Hematopoietic multipotent progenitor cell (in vitro differentiated cells): ENCODE data around the gene ST3GAL5. TPM values are rescaled to one million over a fixed set of nuclear protein-coding genes. Genes with fewer than 3 reads are reported as not detected.

ENCODE experiments used
- DNase-seq, 3 donors: peaks; one replicate each; pipeline ENCODE4 v3.0.0-alpha.2; 2011 to 2015; ENCODE audit warnings: low read depth in 2 of 3, low spot score in 2 of 3
- total RNA-seq: library from RNA; depleted of rRNA; stranded (reverse); fragments of >200 nt; gene quantifications from one replicate; pipeline ENCODE4 v1.2.3, GENCODE V29; 2012

ST3GAL5 gene
- total RNA-seq, 1 donor: 4.0 TPM

GRCh38 chr2:85867556-85868292 lies 21.1 kb downstream of the ST3GAL5 start:
- no peak for DNase-seq

GRCh38 chr2:85867121-85867520 lies 21.7 kb downstream of the ST3GAL5 start:
- no peak for DNase-seq

GRCh38 chr2:85866165-85866659 lies 22.6 kb downstream of the ST3GAL5 start:
- no peak for DNase-seq

- DNase-seq: no peak
These were observed 23.1 kb downstream of the ST3GAL5 start for GRCh38 chr2:85865539-85866164.

DNA sequence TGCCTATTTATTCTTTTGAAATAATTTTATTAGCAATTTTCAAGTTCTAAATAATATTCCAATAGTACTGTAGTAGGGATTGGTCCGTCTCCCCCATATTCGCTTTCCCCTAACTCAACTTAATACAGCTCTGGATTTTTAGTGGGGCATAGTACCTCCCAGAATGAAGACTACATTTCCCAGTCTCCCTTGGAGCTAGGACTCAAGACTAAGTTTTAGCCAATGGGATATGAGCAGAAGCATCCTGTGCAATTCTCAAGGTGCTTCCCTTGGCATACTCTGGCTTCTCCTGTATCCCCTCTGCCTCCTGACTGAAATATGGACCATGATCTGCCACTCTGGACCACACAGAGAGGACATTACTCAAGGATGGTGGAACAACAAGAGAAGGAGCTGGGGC lies 24.1 kb downstream of the ST3GAL5 start:
- no peak for DNase-seq

- no peak for DNase-seq
These were observed 26.4 kb downstream of the ST3GAL5 start for GRCh38 chr2:85862426-85862825.

GRCh38 chr2:85861650-85862049 lies 27.1 kb downstream of the ST3GAL5 start:
- DNase-seq: no peak

DNA sequence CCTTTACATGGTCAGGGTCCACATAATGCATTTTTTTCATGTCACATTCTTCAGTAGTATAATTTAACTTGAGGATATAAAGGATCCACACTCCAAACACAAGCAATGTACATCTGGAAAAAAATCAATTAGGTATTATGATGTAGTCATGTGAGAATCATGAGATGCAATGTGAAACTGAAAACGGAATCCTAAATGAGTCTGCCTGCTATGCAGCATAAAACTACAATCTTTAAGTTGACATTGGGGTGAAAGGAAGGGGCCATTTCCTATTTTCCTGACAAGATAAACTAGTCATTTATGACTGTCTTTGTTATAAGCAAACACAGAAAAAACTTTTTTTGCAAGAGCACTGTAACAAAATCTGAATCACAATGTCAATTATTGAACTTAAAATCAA lies 27.6 kb downstream of the ST3GAL5 start:
- peak in 1 of 3 donors; percentile 18 for DNase-seq

GRCh38 chr2:85858841-85859240 lies 29.9 kb downstream of the ST3GAL5 start:
- no peak for DNase-seq

DNA sequence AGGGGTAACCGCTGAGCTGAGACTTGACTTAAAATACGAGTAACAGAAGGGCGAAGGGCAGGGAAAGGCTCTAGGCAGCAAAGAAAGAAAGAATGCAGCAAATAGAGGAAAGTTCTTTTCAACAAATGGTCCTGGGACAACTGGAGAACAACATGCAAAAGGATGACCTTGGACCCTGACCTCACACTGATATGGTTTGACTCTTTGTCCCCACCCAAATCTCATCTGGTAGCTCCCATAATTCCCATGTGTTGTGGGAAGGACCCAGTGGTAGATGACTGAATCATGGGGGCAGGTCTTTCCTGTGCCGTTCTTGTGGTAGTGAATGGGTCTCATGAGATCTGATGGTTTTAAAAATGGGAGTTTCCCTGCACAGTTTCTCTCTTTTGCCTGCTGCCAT lies 33.9 kb downstream of the ST3GAL5 start:
- no peak for DNase-seq

GRCh38 chr2:85854166-85854509 lies 34.7 kb downstream of the ST3GAL5 start:
- no peak for DNase-seq

DNA sequence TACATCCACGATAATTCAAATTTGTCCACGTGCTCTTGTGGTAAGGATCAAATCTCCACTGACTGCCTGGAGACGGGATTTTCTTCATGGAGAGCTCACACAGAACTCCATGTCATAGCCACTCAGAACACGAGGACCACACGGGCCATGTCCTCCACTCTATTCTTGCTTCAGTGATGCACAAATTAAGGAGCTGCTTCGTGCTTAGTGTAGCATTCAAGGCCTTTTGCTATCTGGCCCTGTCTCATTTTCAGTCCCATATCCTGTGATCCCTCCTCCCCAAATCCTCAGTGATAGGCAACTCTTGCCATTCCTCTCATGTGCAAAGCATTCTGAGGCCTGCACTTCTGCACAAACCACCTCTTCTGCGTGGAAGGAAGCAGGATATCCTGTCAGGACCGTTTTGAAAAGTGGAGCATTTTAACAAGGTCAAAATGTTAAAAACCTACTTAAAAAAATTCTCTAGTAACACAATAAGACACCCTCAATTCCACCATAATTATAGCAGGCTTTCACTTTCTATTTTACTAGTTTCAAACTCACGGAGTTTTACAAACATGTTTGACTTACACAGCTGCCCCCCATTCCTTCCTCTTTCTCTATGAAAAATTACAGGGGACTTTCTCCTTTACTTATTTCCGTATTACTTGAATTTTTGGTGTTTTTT lies 35.2 kb downstream of the ST3GAL5 start:
- DNase-seq: peak in 2 of 3 donors; percentile 61 to 80

DNA sequence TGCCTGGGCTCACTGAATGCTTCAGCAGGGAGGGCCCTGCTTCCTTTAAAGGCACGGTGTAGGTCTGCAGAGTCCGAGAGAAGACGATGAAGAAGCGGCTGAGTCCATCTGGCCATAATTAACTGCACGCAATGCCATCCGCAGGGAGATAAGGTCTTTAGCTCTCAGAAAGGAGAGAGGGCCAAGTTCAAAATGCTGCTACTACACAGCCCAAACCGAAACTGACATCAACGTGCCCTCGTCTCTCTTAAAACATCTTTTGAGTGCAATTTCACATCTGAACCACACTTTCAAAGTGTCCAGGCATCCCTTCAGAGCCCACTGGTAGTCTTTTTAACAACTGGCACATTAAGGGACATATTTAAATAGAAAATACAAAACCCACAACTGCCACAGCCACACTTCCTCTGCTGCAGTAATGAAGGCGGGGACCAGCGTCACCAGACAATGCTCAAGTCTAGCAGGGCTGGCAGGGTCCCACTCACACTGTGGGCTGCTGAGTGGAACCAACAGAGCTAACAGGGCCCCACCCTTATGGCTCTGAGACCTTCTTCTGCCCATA lies 35.8 kb downstream of the ST3GAL5 start:
- peak in 2 of 3 donors; percentile 52 to 70 for DNase-seq

DNA sequence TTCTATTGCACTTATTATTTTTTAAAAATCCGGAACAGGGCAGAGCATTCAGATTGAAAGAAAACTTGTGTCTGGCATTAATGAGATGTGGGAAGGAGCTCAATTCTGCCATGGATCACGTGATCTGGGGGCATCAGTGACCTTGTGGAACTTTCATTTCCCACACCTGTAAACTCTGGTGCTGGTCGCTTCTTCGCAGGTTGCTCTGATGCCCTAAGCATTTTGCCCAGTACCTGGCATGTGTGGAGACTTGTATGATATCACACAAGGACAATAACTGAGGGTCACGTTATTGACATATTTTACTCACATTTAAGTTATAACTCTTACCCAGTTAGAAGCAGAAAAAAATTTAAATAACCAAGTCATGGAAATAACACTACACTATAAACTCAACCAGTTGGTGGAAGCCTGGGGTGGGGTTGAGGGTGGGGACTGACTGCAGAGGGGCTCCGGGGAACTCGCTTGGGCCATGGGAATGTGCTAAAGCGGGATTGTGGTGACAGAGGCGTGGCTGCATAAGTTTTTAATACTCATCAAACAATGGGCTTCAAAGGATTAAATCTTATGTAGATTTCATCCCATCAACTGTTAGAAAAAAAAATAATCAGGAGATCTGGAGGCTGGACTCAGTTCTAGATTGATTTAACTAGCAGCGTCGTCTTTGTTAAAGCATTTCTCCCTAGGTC lies 36.5 kb downstream of the ST3GAL5 start:
- DNase-seq: no peak

GRCh38 chr2:85851253-85852151 lies 37.3 kb downstream of the ST3GAL5 start:
- no peak for DNase-seq

GRCh38 chr2:85850451-85850850 lies 38.3 kb downstream of the ST3GAL5 start:
- no peak for DNase-seq

GRCh38 chr2:85847051-85847588 lies 41.7 kb downstream of the ST3GAL5 start:
- DNase-seq: no peak

GRCh38 chr2:85846411-85846810 lies 42.4 kb downstream of the ST3GAL5 start:
- DNase-seq: no peak

DNA sequence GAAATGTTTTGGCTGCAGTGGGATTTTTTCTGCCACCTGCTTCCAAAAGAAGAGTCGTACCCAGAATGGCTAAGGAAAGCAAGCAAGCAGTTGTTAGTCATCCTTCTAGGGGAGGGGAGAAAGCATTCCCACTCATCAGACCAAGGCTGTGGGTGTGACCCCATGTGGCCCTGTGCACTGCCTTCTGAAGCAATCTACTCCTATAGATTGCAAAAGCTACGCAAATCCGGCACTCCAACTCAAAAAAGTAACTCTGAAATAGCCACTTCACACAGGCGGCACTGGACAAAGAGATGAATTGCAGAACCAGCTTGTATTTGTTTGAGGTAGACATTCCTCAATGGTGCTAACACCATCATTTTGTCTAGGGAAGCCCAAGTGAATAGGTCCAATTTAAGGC lies 44.3 kb downstream of the ST3GAL5 start:
- no peak for DNase-seq

DNA sequence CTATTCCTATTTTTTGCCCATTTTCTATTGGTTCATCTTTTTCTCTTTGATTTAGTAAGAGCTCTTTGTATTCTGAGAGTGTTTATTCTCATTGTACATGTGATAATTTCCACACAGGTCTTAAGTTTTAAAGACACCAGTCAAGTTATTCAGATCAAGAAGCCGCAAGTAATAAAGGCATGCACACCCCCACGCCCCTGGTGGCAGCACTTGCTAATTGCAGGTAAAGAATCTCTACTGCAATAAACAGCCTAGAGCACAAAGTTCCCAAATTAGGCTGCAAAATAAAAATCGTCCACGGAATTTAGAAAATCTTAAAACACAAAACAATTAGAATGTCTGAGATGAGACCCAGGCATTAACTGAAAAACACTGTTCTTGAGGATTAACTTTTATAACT lies 45.2 kb downstream of the ST3GAL5 start:
- DNase-seq: no peak
